ENCODE data around the gene CSNK1G1.

The CSNK1G1 gene

GRCh38 chr15:64288577-64288976, 67.4 kb downstream of the CSNK1G1 start:
- Histone ChIP-seq H3K27me3 (replicated peaks; ENCODE audit: control insufficient read depth, insufficient read depth, low read length) (no peaks in the 10 kb centered on the region), H3K36me3 (ENCODE audit: control insufficient read depth, insufficient read depth, low read length) (peaks cover 1% of the 10 kb centered on the region; the same call in 1 of the 2 replicates), H3K4me3 (replicated peaks; ENCODE audit: low read depth, low read length) (no peak overlapping the region)
- no peak for TF ChIP-seq CTCF (IDR thresholded peaks at IDR 0.05; ENCODE audit: insufficient read depth, low read length, poor library complexity, severe bottlenecking)
- DNase-seq (ENCODE audit: extremely low read depth, insufficient read length), result no peak

GRCh38 chr15:64287953-64288352, 68.0 kb downstream of the CSNK1G1 start:
- Histone ChIP-seq H3K36me3 (ENCODE audit: control insufficient read depth, insufficient read depth, low read length) (no peaks in the 10 kb centered on the region), H3K4me3 (replicated peaks; ENCODE audit: low read depth, low read length) (no peak overlapping the region), H3K27me3 (replicated peaks; ENCODE audit: control insufficient read depth, insufficient read depth, low read length) (no peaks in the 10 kb centered on the region)
- DNase-seq (ENCODE audit: extremely low read depth, insufficient read length), result no peak
- no peak for TF ChIP-seq CTCF (IDR thresholded peaks at IDR 0.05; ENCODE audit: insufficient read depth, low read length, poor library complexity, severe bottlenecking)

GRCh38 chr15:64286473-64286872, 69.5 kb downstream of the CSNK1G1 start:
- H3K36me3 ChIP-seq (ENCODE audit: control insufficient read depth, insufficient read depth, low read length), result no peaks in the 10 kb centered on the region
- H3K4me3 ChIP-seq (replicated peaks; ENCODE audit: low read depth, low read length), result no peak overlapping the region
- H3K27me3 ChIP-seq (replicated peaks; ENCODE audit: control insufficient read depth, insufficient read depth, low read length), result no peaks in the 10 kb centered on the region
- DNase-seq (ENCODE audit: extremely low read depth, insufficient read length), result no peak
- TF ChIP-seq CTCF (IDR thresholded peaks at IDR 0.05; ENCODE audit: insufficient read depth, low read length, poor library complexity, severe bottlenecking), result no peak

- DNase-seq (ENCODE audit: extremely low read depth, insufficient read length), result no peak
- Histone ChIP-seq H3K36me3 (ENCODE audit: control insufficient read depth, insufficient read depth, low read length) (no peaks in the 10 kb centered on the region), H3K27me3 (replicated peaks; ENCODE audit: control insufficient read depth, insufficient read depth, low read length) (no peaks in the 10 kb centered on the region), H3K4me3 (replicated peaks; ENCODE audit: low read depth, low read length) (no peak overlapping the region)
- no peak for TF ChIP-seq CTCF (IDR thresholded peaks at IDR 0.05; ENCODE audit: insufficient read depth, low read length, poor library complexity, severe bottlenecking)
Measured at GRCh38 chr15:64285871-64286270, 70.1 kb downstream of the CSNK1G1 start.

- H3K36me3 ChIP-seq (ENCODE audit: control insufficient read depth, insufficient read depth, low read length), result no peaks in the 10 kb centered on the region
- DNase-seq (ENCODE audit: extremely low read depth, insufficient read length), result no peak
- H3K4me3 ChIP-seq (replicated peaks; ENCODE audit: low read depth, low read length), result no peak overlapping the region
- no peaks in the 10 kb centered on the region for H3K27me3 ChIP-seq (replicated peaks; ENCODE audit: control insufficient read depth, insufficient read depth, low read length)
- TF ChIP-seq CTCF (IDR thresholded peaks at IDR 0.05; ENCODE audit: insufficient read depth, low read length, poor library complexity, severe bottlenecking), result no peak
Measured at GRCh38 chr15:64285150-64285549, 70.8 kb downstream of the CSNK1G1 start.

- Histone ChIP-seq H3K27me3 (replicated peaks; ENCODE audit: control insufficient read depth, insufficient read depth, low read length) (no peaks in the 10 kb centered on the region), H3K4me3 (replicated peaks; ENCODE audit: low read depth, low read length) (no peak overlapping the region), H3K36me3 (ENCODE audit: control insufficient read depth, insufficient read depth, low read length) (no peaks in the 10 kb centered on the region)
- TF ChIP-seq CTCF (IDR thresholded peaks at IDR 0.05; ENCODE audit: insufficient read depth, low read length, poor library complexity, severe bottlenecking), result no peak
- no peak for DNase-seq (ENCODE audit: extremely low read depth, insufficient read length)
Measured at GRCh38 chr15:64284042-64284441, 71.9 kb downstream of the CSNK1G1 start.

Measured in GM06990 (cell line).